ENCODE data around the gene PKHD1.

- TF ChIP-seq POLR2A (IDR thresholded peaks at IDR 0.05) (no peak), CTCF (IDR thresholded peaks at IDR 0.05) (no peak)
These were observed 443.0 kb downstream of the PKHD1 start for GRCh38 chr6:51644426-51644825.
